RWPE2 (cell line): ENCODE measurements around the gene WWC2.
A peak's percentile ranks its signal among the peaks of the same experiment; 100 is the strongest.

Experiments
- ATAC-seq: fragments of 200-7000 bp; cut with Tn5 transposase; 3 replicates; pipeline ENCODE4 v1.9.1; 2021; ENCODE audit warnings: low read depth
- DNase-seq: peaks from one replicate; pipeline ENCODE4 v3.0.0-alpha.2; 2020; ENCODE audit warnings: low spot score
- H3K27ac ChIP-seq: fragments of 450-650 bp; 2 replicates; pipeline ENCODE4 v1.5.1; 2017; ENCODE audit warnings: mild to moderate bottlenecking; ENCODE audit not compliant: poor library complexity, severe bottlenecking
- H3K27me3 ChIP-seq: fragments of 250-450 bp; sonication (Bioruptor Pico); 2 replicates; pipeline ENCODE4 v1.5.1; 2021; ENCODE audit warnings: mild to moderate bottlenecking, moderate library complexity; ENCODE audit not compliant: insufficient read depth, poor library complexity, severe bottlenecking
- H3K36me3 ChIP-seq: fragments of 250-450 bp; sonication (Bioruptor Pico); 2 replicates; pipeline ENCODE4 v1.5.1; 2020; ENCODE audit warnings: low read depth, mild to moderate bottlenecking, moderate library complexity
- H3K4me1 ChIP-seq: fragments of 250-450 bp; sonication (Bioruptor Pico); 2 replicates; pipeline ENCODE4 v1.5.1; 2021; ENCODE audit warnings: mild to moderate bottlenecking, moderate library complexity; ENCODE audit not compliant: insufficient read depth, poor library complexity, severe bottlenecking
- H3K4me3 ChIP-seq: fragments of 250-450 bp; sonication (Bioruptor Pico); 2 replicates; pipeline ENCODE4 v1.5.1; 2021; ENCODE audit warnings: mild to moderate bottlenecking, moderate library complexity; ENCODE audit not compliant: severe bottlenecking
- H3K9me3 ChIP-seq: fragments of 250-450 bp; sonication (Bioruptor Pico); 2 replicates; pipeline ENCODE4 v1.5.1; 2021; ENCODE audit warnings: mild to moderate bottlenecking, moderate library complexity; ENCODE audit not compliant: severe bottlenecking
- TF ChIP-seq, protein P1 (sequence below): fragments of 450-650 bp; IDR thresholded peaks from one replicate; pipeline ENCODE4 v1.5.1; 2017; ENCODE audit warnings: mild to moderate bottlenecking, moderate library complexity; ENCODE audit not compliant: poor library complexity, severe bottlenecking

WWC2 gene

DNA sequence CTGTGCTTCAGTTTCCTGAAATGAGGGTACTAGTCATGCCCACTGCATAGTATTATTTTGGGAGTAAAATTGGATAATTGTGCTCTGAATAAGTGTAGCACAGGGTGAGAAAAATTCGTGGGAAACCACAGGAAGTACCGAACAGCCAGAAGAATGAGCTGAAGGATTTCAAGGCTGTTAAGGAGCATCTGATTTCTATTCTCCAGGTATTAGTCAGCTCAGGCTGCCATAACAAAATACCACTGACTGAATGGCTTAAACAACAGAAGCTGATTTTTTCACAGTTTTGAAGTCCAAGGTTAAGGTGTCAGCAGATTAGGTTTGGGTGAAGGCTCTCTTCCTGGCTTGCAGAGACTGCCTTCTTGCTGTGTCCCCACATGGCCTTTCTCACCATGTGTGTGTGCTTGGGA is 41.9 kb downstream of the WWC2 start:
- H3K4me3 ChIP-seq: no peak overlapping the region
- no peaks in the 10 kb centered on the region for H3K36me3 ChIP-seq
- H3K27me3 ChIP-seq: no peaks in the 10 kb centered on the region
- TF ChIP-seq, protein P1, sequence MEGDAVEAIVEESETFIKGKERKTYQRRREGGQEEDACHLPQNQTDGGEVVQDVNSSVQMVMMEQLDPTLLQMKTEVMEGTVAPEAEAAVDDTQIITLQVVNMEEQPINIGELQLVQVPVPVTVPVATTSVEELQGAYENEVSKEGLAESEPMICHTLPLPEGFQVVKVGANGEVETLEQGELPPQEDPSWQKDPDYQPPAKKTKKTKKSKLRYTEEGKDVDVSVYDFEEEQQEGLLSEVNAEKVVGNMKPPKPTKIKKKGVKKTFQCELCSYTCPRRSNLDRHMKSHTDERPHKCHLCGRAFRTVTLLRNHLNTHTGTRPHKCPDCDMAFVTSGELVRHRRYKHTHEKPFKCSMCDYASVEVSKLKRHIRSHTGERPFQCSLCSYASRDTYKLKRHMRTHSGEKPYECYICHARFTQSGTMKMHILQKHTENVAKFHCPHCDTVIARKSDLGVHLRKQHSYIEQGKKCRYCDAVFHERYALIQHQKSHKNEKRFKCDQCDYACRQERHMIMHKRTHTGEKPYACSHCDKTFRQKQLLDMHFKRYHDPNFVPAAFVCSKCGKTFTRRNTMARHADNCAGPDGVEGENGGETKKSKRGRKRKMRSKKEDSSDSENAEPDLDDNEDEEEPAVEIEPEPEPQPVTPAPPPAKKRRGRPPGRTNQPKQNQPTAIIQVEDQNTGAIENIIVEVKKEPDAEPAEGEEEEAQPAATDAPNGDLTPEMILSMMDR: no peak
- peaks cover 22% of the 10 kb centered on the region for H3K4me1 ChIP-seq
- H3K9me3 ChIP-seq: no peaks in the 10 kb centered on the region
- no peak for DNase-seq
- peak overlapping the region; percentile 78 for H3K27ac ChIP-seq
- ATAC-seq: peak; percentile 35; the same call in 1 of the 3 replicates

DNA sequence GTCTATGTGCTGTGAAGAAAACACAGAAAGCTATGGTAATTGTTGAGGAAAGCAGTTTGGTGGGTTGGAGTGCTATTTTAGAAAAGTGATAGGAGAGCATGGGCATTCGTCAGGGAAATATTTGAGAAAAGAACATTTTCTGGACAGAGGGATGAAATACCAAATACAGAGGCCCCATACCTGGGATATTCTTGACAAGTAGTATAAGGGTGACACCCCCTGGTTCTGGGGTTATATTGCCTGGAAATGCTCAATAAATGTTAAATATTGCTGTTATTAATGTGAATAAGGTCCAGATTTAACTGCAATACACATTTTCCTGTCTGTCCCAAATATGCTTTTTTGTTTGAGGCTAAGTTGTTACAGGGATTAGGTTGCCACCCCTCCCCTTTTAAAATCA is 42.9 kb downstream of the WWC2 start:
- Histone ChIP-seq H3K36me3 (no peaks in the 10 kb centered on the region), H3K4me3 (no peak overlapping the region), H3K4me1 (peaks cover 22% of the 10 kb centered on the region), H3K27me3 (no peaks in the 10 kb centered on the region), H3K9me3 (no peaks in the 10 kb centered on the region), H3K27ac (peak overlapping the region; percentile 78)
- DNase-seq (no peak), ATAC-seq (peak; percentile 10; the same call in 2 of the 3 replicates)
- TF ChIP-seq, protein P1: peak; percentile 22

DNA sequence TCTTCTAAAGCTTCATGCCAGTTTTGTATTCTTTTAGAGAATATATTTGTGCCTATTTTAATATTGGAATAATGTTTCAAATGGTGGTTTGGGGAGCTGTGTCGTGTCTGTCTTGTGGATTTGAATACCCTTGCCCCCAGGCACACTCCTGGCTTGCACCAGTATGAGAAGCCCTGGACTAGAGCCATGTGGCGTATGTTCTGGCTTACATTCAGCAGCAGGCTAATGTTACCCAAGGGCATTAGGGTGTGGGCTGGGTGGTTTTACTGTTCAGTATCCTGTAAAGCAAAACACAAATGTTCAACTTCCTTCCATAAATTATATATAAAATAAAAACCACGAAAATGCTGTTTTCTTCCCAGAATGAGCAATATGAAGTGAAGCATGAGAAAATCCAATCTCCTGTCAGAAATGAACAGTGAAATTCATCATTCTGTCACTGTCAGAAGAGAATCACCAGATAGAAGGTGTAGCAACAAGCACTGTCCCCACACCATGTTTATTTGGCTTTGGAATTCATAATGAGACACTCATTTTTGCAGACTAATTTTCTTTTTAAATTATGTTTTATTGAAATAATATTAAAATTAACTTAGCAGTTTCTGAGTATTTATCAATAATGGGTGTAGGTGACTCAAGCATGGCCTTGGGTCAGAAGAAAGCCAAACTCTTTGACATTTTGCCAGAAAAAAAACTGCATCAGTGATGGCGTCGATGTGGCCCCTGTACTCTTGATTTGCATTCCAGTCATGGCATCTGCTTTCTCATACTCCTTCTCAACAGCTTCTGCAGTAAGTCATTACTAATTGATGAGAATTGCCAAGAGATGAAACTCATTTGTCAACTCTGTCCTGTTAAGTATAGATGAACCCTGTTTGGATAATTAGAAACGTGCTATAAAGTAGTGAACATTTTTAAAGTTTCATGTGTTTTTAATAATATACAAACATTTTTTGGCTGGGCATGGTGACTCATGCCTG is 43.8 kb downstream of the WWC2 start:
- TF ChIP-seq, protein P1: no peak
- Histone ChIP-seq H3K27ac (peak overlapping the region; percentile 78), H3K27me3 (no peaks in the 10 kb centered on the region), H3K4me3 (no peak overlapping the region), H3K4me1 (peaks cover 22% of the 10 kb centered on the region), H3K9me3 (no peaks in the 10 kb centered on the region), H3K36me3 (no peaks in the 10 kb centered on the region)
- ATAC-seq: peak; percentile 94
- DNase-seq: peak; percentile 77

DNA sequence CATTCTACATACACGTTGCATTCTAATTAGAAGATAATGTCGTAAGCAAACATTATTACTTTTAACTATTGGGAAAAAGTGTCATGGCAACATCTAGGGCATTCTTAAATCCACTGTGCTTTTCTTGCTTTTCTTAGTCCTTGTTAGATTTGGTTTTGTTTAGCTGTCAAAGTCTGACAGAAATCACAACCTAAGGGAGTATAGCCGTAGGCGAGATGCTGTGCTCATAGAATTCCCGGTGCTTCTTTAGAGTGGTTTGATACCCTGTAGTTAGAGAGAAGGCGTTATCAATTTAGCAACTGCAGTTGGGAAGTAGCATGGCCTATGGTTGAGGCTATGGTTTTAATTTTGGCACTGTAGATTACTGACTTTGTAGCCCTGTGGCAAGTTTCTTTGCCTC is 45.7 kb downstream of the WWC2 start:
- TF ChIP-seq, protein P1: no peak
- no peak for ATAC-seq
- Histone ChIP-seq H3K36me3 (no peaks in the 10 kb centered on the region), H3K27ac (no peak overlapping the region), H3K9me3 (no peaks in the 10 kb centered on the region), H3K27me3 (no peaks in the 10 kb centered on the region), H3K4me3 (no peak overlapping the region), H3K4me1 (peaks cover 22% of the 10 kb centered on the region)
- DNase-seq: no peak

DNA sequence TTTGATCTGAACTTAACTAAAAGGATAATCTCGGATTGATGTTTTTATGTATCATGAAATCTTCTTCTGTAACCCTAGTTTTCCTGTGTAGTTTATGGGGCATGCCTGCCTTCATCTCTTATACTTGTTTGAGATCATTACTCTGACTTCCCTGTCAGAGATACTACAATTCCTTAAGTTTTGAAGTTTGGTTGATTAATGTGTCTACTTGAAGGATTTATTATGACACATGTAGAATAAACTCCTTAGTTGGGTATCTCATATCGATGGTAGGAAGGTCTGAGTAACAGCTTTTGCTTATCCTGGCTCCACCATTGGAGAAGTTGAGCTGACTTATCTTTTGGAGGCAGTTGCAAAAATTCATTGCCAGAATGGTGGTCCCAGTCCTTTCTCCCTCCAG is 46.7 kb downstream of the WWC2 start:
- Histone ChIP-seq H3K27me3 (no peaks in the 10 kb centered on the region), H3K27ac (no peak overlapping the region), H3K36me3 (no peaks in the 10 kb centered on the region), H3K4me3 (no peak overlapping the region), H3K9me3 (no peaks in the 10 kb centered on the region), H3K4me1 (peaks cover 22% of the 10 kb centered on the region)
- ATAC-seq: no peak
- TF ChIP-seq, protein P1: no peak
- no peak for DNase-seq
